Measurements from ENCODE around the gene FBLN2. TPM values are rescaled to one million over a fixed set of nuclear protein-coding genes. Genes with fewer than 3 reads are reported as not detected.

The FBLN2 gene
- total RNA-seq, 4 donors from 2014 or later, result 85.9 to 187 (median 117) TPM

- peaks cover 0 to 26% of the 10 kb centered on the region in 2 donors for H3K36me3 ChIP-seq
- ATAC-seq, result no peak
- TF ChIP-seq POLR2AphosphoS5 (IDR thresholded peaks at IDR 0.05) (no peak), POLR2A (IDR thresholded peaks at IDR 0.05) (no peak), EP300 (IDR thresholded peaks at IDR 0.05) (no peak), CTCF (IDR thresholded peaks at IDR 0.05) (no peak)
- WGBS, 2 donors (ENCODE audit: low coverage in 1 of 2), result 71 to 89% methylated on average over 1 to 3 of the region's 8 CpGs
- H3K4me3 ChIP-seq, result no peak overlapping the region
- no peaks in the 10 kb centered on the region for H3K27me3 ChIP-seq
- no peak overlapping the region for H3K27ac ChIP-seq
- no peaks in the 10 kb centered on the region for H3K4me1 ChIP-seq
- H3K9me3 ChIP-seq, result no peaks in the 10 kb centered on the region
Observed at GRCh38 chr3:13636874-13637273, 87.9 kb downstream of the FBLN2 start.

- Histone ChIP-seq H3K4me3 (no peak overlapping the region), H3K36me3 (peaks cover 0 to 21% of the 10 kb centered on the region in 2 donors), H3K4me1 (no peaks in the 10 kb centered on the region), H3K27ac (no peak overlapping the region), H3K27me3 (peaks cover 3% of the 10 kb centered on the region), H3K9me3 (no peaks in the 10 kb centered on the region)
- TF ChIP-seq POLR2A (IDR thresholded peaks at IDR 0.05) (no peak), POLR2AphosphoS5 (IDR thresholded peaks at IDR 0.05) (no peak), CTCF (IDR thresholded peaks at IDR 0.05) (no peak), EP300 (IDR thresholded peaks at IDR 0.05) (no peak)
- 85% methylated on average over 13 of the region's 31 CpGs; no CpG with 5 or more reads in 1 of the 2 donors for WGBS, 2 donors (ENCODE audit: low coverage in 1 of 2)
- no peak for ATAC-seq
Observed at GRCh38 chr3:13637311-13637891, 88.5 kb downstream of the FBLN2 start.

- Histone ChIP-seq H3K36me3 (peaks cover 0 to 16% of the 10 kb centered on the region in 2 donors), H3K27ac (no peak overlapping the region), H3K27me3 (peaks cover 3% of the 10 kb centered on the region), H3K4me1 (no peaks in the 10 kb centered on the region), H3K4me3 (no peak overlapping the region), H3K9me3 (no peaks in the 10 kb centered on the region)
- 59% methylated on average over 3 of the region's 12 CpGs; no CpG with 5 or more reads in 1 of the 2 donors for WGBS, 2 donors (ENCODE audit: low coverage in 1 of 2)
- ATAC-seq, result no peak
- no peak for TF ChIP-seq EP300 (IDR thresholded peaks at IDR 0.05)
- no peak for TF ChIP-seq CTCF (IDR thresholded peaks at IDR 0.05)
- no peak for TF ChIP-seq POLR2A (IDR thresholded peaks at IDR 0.05)
- no peak for TF ChIP-seq POLR2AphosphoS5 (IDR thresholded peaks at IDR 0.05)
Observed at GRCh38 chr3:13637953-13638352, 89.0 kb downstream of the FBLN2 start.

- no peak for ATAC-seq
- WGBS, 2 donors (ENCODE audit: low coverage in 1 of 2), result 80% methylated on average over 4 of the region's 17 CpGs; no CpG with 5 or more reads in 1 of the 2 donors
Observed at GRCh38 chr3:13638927-13639326, 90.0 kb downstream of the FBLN2 start.

More at GRCh38 chr3:13638927-13639326, 90.0 kb downstream of the FBLN2 start:
- Histone ChIP-seq H3K9me3 (no peaks in the 10 kb centered on the region), H3K27ac (no peak overlapping the region), H3K4me3 (no peak overlapping the region), H3K27me3 (peaks cover 3% of the 10 kb centered on the region), H3K4me1 (no peaks in the 10 kb centered on the region), H3K36me3 (peaks cover 0 to 13% of the 10 kb centered on the region in 2 donors)
- TF ChIP-seq POLR2A (IDR thresholded peaks at IDR 0.05), result no peak
- TF ChIP-seq POLR2AphosphoS5 (IDR thresholded peaks at IDR 0.05), result no peak
- no peak for TF ChIP-seq CTCF (IDR thresholded peaks at IDR 0.05)
- no peak for TF ChIP-seq EP300 (IDR thresholded peaks at IDR 0.05)

All from gastroesophageal sphincter (tissue), 4 donors.